Measurements from ENCODE around the gene SLC10A6. TPM values are rescaled to one million over a fixed set of nuclear protein-coding genes. Genes with fewer than 3 reads are reported as not detected.
A peak's percentile ranks its signal among the peaks of the same experiment; 100 is the strongest.

Gene SLC10A6
- polyA plus RNA-seq, 1 donor from 2014 or later, result not detected

DNA sequence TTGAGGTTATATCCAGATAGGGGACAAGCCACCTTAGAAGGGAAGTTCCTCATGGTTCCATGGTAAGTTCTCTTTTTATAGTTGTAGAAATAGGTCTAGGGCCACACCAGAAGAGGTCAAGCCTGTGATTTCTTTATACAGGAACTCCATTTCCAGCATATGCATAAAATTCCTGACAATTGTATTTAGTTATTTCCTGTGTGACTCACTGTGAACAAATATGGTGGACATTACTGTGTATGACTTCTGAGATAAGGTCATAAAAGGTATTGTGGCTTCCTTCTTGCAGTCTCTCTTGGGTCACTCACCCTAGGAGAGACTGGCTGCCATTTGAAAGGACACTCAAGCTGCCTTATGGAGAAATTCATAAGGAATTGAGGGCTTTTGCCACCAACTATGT lies 45.3 kb upstream of the SLC10A6 start:
- Histone ChIP-seq H2AFZ (ENCODE audit: low read depth, low read length) (no peak overlapping the region), H3K79me2 (replicated peaks; ENCODE audit: insufficient read depth, low read length) (no peaks in the 10 kb centered on the region), H3K9ac (ENCODE audit: low read length) (no peak overlapping the region), H3K9me2 (ENCODE audit: insufficient read depth, low read length) (no peaks in the 10 kb centered on the region), H3K4me3 (ENCODE audit: low read length) (no peak overlapping the region), H3K36me3 (ENCODE audit: insufficient read depth, low read length) (no peaks in the 10 kb centered on the region), H3F3A (ENCODE audit: insufficient read depth, low read length, poor library complexity, severe bottlenecking) (no peaks in the 10 kb centered on the region), H3K27ac (ENCODE audit: low read length) (no peak overlapping the region), H3K27me3 (ENCODE audit: insufficient read depth, low read depth, low read length) (peaks cover 2% of the 10 kb centered on the region), H3K9me3 (ENCODE audit: low read length) (no peaks in the 10 kb centered on the region), H3K4me2 (ENCODE audit: low read length) (no peak overlapping the region), H4K20me1 (ENCODE audit: insufficient read depth) (no peaks in the 10 kb centered on the region)
- no peak for TF ChIP-seq RAD21 (conservative IDR thresholded peaks at IDR 0.05)
- no peak for TF ChIP-seq TAF1 (IDR thresholded peaks at IDR 0.05; ENCODE audit: low read depth)
- TF ChIP-seq, protein P1, sequence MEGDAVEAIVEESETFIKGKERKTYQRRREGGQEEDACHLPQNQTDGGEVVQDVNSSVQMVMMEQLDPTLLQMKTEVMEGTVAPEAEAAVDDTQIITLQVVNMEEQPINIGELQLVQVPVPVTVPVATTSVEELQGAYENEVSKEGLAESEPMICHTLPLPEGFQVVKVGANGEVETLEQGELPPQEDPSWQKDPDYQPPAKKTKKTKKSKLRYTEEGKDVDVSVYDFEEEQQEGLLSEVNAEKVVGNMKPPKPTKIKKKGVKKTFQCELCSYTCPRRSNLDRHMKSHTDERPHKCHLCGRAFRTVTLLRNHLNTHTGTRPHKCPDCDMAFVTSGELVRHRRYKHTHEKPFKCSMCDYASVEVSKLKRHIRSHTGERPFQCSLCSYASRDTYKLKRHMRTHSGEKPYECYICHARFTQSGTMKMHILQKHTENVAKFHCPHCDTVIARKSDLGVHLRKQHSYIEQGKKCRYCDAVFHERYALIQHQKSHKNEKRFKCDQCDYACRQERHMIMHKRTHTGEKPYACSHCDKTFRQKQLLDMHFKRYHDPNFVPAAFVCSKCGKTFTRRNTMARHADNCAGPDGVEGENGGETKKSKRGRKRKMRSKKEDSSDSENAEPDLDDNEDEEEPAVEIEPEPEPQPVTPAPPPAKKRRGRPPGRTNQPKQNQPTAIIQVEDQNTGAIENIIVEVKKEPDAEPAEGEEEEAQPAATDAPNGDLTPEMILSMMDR (IDR thresholded peaks at IDR 0.05; ENCODE audit: poor library complexity, severe bottlenecking), result no peak
- no peak for TF ChIP-seq EP300 (conservative IDR thresholded peaks at IDR 0.05; ENCODE audit: poor library complexity, severe bottlenecking)
- TF ChIP-seq, protein P2, sequence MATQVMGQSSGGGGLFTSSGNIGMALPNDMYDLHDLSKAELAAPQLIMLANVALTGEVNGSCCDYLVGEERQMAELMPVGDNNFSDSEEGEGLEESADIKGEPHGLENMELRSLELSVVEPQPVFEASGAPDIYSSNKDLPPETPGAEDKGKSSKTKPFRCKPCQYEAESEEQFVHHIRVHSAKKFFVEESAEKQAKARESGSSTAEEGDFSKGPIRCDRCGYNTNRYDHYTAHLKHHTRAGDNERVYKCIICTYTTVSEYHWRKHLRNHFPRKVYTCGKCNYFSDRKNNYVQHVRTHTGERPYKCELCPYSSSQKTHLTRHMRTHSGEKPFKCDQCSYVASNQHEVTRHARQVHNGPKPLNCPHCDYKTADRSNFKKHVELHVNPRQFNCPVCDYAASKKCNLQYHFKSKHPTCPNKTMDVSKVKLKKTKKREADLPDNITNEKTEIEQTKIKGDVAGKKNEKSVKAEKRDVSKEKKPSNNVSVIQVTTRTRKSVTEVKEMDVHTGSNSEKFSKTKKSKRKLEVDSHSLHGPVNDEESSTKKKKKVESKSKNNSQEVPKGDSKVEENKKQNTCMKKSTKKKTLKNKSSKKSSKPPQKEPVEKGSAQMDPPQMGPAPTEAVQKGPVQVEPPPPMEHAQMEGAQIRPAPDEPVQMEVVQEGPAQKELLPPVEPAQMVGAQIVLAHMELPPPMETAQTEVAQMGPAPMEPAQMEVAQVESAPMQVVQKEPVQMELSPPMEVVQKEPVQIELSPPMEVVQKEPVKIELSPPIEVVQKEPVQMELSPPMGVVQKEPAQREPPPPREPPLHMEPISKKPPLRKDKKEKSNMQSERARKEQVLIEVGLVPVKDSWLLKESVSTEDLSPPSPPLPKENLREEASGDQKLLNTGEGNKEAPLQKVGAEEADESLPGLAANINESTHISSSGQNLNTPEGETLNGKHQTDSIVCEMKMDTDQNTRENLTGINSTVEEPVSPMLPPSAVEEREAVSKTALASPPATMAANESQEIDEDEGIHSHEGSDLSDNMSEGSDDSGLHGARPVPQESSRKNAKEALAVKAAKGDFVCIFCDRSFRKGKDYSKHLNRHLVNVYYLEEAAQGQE (IDR thresholded peaks at IDR 0.05; ENCODE audit: borderline replicate concordance), result no peak
- no peak for TF ChIP-seq EZH2 (IDR thresholded peaks at IDR 0.05; ENCODE audit: borderline replicate concordance, insufficient read depth, low read length, poor library complexity, severe bottlenecking)

DNA sequence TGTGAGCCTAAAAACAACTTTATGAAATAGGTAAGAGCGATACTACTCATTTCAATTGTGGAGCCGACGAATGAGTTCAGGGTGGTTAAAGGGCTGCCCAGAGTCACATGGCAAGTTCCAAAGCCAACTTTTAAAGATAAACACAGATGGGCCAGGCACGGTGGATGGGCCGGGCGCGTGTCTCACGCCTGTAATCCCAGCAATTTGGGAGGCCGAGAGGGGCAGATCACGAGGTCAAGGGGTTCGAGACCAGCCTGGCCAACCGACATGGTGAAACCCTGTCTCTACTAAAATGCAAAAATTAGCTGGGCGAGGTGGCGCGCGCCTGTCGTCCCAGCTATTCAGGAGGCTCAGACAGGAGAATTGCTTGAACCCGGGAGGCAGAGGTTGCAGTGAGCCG lies 44.0 kb upstream of the SLC10A6 start:
- Histone ChIP-seq H3K9me3 (ENCODE audit: low read length) (no peaks in the 10 kb centered on the region), H3K27ac (ENCODE audit: low read length) (no peak overlapping the region), H3K9ac (ENCODE audit: low read length) (no peak overlapping the region), H3K27me3 (ENCODE audit: insufficient read depth, low read depth, low read length) (peaks cover 2% of the 10 kb centered on the region), H3K4me3 (ENCODE audit: low read length) (peak overlapping the region; percentile 92), H3K4me2 (ENCODE audit: low read length) (peak overlapping the region; percentile 79), H3K9me2 (ENCODE audit: insufficient read depth, low read length) (no peaks in the 10 kb centered on the region), H3F3A (ENCODE audit: insufficient read depth, low read length, poor library complexity, severe bottlenecking) (no peaks in the 10 kb centered on the region), H4K20me1 (ENCODE audit: insufficient read depth) (no peaks in the 10 kb centered on the region), H3K36me3 (ENCODE audit: insufficient read depth, low read length) (no peaks in the 10 kb centered on the region), H2AFZ (ENCODE audit: low read depth, low read length) (peak overlapping the region; percentile 91), H3K79me2 (replicated peaks; ENCODE audit: insufficient read depth, low read length) (no peaks in the 10 kb centered on the region)
- TF ChIP-seq, protein P2 (IDR thresholded peaks at IDR 0.05; ENCODE audit: borderline replicate concordance), result no peak
- TF ChIP-seq EP300 (conservative IDR thresholded peaks at IDR 0.05; ENCODE audit: poor library complexity, severe bottlenecking) (no peak), TAF1 (IDR thresholded peaks at IDR 0.05; ENCODE audit: low read depth) (no peak), RAD21 (conservative IDR thresholded peaks at IDR 0.05) (no peak), EZH2 (IDR thresholded peaks at IDR 0.05; ENCODE audit: borderline replicate concordance, insufficient read depth, low read length, poor library complexity, severe bottlenecking) (no peak), POLR2AphosphoS5 (IDR thresholded peaks at IDR 0.05) (no peak), SMC3 (conservative IDR thresholded peaks at IDR 0.05; ENCODE audit: poor library complexity) (no peak), MXI1 (conservative IDR thresholded peaks at IDR 0.05; ENCODE audit: poor library complexity, severe bottlenecking) (no peak)
- TF ChIP-seq, protein P1 (IDR thresholded peaks at IDR 0.05; ENCODE audit: poor library complexity, severe bottlenecking), result no peak
